Measurements from ENCODE around the gene MRPL48. TPM values are rescaled to one million over a fixed set of nuclear protein-coding genes. Genes with fewer than 3 reads are reported as not detected.

Gene MRPL48
- total RNA-seq, 4 donors from 2014 or later, result 15.2 to 26.4 (median 21.0) TPM

DNA sequence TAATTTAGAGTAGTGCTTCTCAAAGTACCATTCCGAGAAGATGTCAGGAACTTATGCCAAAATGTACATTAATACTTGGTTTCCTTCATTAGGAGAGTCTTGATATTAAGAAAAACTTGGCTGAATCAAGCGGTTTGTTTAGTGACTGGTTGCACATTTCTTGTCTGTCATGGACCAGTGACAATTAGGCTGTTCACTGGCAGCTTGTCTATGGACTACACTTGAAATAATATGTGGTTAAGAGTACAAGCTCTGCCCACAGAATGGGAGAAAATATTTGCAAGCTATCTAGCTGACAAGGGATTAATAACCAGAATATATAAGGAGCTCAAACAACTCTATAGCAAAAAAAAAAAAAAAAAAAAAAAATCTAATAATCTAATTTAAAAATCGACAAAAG, 64.4 kb downstream of the MRPL48 start:
- intact Hi-C loops (cut with DNase I; ENCODE audit: low total_unique reads), result no loop called here
- no peak overlapping the region for H3K4me3 ChIP-seq (ENCODE audit: low read depth, poor library complexity, severe bottlenecking)
- no peak for TF ChIP-seq POLR2A (IDR thresholded peaks at IDR 0.05)
- TF ChIP-seq, protein P1, sequence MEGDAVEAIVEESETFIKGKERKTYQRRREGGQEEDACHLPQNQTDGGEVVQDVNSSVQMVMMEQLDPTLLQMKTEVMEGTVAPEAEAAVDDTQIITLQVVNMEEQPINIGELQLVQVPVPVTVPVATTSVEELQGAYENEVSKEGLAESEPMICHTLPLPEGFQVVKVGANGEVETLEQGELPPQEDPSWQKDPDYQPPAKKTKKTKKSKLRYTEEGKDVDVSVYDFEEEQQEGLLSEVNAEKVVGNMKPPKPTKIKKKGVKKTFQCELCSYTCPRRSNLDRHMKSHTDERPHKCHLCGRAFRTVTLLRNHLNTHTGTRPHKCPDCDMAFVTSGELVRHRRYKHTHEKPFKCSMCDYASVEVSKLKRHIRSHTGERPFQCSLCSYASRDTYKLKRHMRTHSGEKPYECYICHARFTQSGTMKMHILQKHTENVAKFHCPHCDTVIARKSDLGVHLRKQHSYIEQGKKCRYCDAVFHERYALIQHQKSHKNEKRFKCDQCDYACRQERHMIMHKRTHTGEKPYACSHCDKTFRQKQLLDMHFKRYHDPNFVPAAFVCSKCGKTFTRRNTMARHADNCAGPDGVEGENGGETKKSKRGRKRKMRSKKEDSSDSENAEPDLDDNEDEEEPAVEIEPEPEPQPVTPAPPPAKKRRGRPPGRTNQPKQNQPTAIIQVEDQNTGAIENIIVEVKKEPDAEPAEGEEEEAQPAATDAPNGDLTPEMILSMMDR (IDR thresholded peaks at IDR 0.05), result no peak
- 81 to 82% methylated on average over 3 of the region's 3 CpGs for WGBS, 2 donors
- no peak for DNase-seq (ENCODE audit: low spot score in 2 of 2)

DNA sequence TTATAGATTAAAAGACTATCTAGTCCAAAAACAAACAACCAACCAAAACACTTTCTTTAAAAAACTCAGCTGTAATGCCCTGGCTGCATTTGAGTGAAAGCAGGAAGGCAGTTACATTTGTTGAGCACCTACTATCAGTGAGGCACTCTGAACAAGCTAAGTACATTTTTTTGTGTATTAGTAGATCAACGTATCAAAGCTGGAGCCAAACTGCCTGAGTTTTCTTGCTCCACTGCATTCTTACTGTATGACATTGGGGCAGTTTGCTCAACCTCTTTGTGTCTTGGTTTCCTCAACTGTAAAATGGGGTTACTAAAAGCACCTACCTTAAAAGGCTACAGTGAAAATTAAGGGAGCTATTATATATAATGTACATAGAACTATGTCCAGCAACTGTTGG, 67.0 kb downstream of the MRPL48 start:
- no peak for DNase-seq (ENCODE audit: low spot score in 2 of 2)
- H3K4me3 ChIP-seq (ENCODE audit: low read depth, poor library complexity, severe bottlenecking), result no peak overlapping the region
- TF ChIP-seq, protein P1 (IDR thresholded peaks at IDR 0.05), result no peak
- TF ChIP-seq POLR2A (IDR thresholded peaks at IDR 0.05), result no peak
- intact Hi-C loops (cut with DNase I; ENCODE audit: low total_unique reads), result no loop called here
- WGBS, 2 donors, result 71 to 80% methylated on average over 1 of the region's 1 CpG

DNA sequence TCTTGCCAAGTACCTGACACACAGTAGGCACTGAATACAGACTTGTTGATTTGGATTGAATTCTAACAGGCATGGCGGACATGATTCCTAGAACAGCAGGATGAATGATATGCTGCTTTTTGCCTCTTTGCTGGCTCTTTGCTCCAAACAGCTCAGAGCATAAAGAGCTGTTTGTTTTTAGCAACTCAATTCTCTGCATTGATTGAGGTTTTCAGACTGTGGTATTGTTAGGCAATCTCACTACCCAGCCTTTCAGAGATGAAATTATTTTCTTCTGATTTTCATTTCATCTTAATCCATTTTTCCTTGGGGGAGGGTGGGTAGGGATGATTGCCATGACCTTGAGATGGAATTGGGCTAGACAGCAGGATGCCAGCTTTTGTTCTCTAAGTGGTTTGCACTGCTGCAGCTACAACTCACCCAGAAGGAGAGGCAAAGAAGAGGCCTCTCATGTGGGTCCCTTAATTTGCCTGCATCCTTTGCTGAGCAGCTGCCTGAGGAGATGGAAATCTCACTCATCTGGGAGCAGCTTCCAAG, 68.4 kb downstream of the MRPL48 start:
- 78 to 88% methylated on average over 1 of the region's 1 CpG for WGBS, 2 donors
- intact Hi-C loops (cut with DNase I; ENCODE audit: low total_unique reads), result no loop called here
- DNase-seq (ENCODE audit: low spot score in 2 of 2), result no peak
- H3K4me3 ChIP-seq (ENCODE audit: low read depth, poor library complexity, severe bottlenecking), result no peak overlapping the region
- TF ChIP-seq, protein P1 (IDR thresholded peaks at IDR 0.05), result no peak
- no peak for TF ChIP-seq POLR2A (IDR thresholded peaks at IDR 0.05)

DNA sequence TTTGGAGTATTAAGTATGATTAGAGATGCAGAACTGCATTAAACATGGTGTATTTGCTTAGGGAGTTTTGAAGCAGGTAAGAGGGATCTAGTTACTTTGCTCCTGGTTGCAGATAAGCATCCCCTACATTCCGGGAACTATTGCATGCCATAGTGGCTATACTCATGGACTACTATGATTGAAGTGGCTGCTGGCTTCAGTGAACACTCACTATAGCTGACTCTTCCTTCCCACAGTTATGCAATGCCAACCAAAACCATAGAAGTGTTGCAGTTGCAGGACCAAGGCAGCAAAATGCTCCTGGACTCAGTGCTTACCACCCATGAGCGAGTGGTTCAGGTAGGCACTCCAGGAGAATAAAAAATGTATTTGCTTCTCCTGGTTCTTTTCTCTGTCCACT, 72.0 kb downstream of the MRPL48 start:
- TF ChIP-seq, protein P1 (IDR thresholded peaks at IDR 0.05), result no peak
- no peak for TF ChIP-seq POLR2A (IDR thresholded peaks at IDR 0.05)
- no peak overlapping the region for H3K4me3 ChIP-seq (ENCODE audit: low read depth, poor library complexity, severe bottlenecking)
- intact Hi-C loops (cut with DNase I; ENCODE audit: low total_unique reads), result no loop called here
- 96 to 100% methylated on average over 2 of the region's 2 CpGs for WGBS, 2 donors
- DNase-seq (ENCODE audit: low spot score in 2 of 2), result no peak

DNA sequence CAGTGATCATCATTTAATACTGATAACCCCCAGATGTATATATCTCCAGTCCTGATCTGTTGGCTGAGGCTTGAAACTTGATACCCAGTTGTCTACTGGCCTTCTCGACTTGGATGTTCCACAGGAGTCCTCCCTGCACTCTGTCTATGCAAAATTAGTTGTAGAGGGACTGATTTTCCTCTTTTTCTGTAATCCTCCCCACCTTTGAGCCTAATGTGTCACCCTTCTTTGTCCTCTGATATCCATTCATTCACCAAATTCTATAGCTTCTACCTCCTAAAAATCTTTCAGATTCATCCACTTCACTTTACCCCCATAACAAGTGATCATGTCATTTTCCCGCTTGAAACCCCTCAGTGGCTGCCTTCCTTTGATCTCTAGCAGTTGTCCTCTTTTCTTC, 72.5 kb downstream of the MRPL48 start:
- TF ChIP-seq, protein P1 (IDR thresholded peaks at IDR 0.05), result no peak
- no peak for TF ChIP-seq POLR2A (IDR thresholded peaks at IDR 0.05)
- intact Hi-C loops (cut with DNase I; ENCODE audit: low total_unique reads), result no loop called here
- 78 to 86% methylated on average over 2 of the region's 2 CpGs for WGBS, 2 donors
- no peak overlapping the region for H3K4me3 ChIP-seq (ENCODE audit: low read depth, poor library complexity, severe bottlenecking)
- no peak for DNase-seq (ENCODE audit: low spot score in 2 of 2)

DNA sequence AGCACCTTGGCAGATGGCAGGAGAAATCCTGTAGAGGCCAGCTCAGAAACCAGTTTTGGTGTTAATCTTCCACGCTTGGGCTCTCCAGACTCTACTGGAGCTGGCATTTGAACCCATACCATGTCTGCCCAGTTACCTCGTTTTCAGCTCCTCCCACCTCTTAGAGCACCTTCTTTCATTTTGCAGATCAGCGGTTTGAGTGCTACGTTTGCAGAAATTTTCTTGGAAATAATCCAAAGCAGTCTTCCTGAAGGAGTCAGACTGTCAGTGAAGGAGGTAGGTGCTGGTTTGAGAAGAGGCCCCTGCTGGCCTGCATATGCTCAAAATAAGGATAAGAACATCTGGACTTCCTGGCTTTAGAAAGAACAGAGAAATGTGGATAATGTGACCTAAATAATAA, 75.3 kb downstream of the MRPL48 start:
- no peak overlapping the region for H3K4me3 ChIP-seq (ENCODE audit: low read depth, poor library complexity, severe bottlenecking)
- intact Hi-C loops (cut with DNase I; ENCODE audit: low total_unique reads), result no loop called here
- 67 to 74% methylated on average over 4 of the region's 4 CpGs for WGBS, 2 donors
- DNase-seq (ENCODE audit: low spot score in 2 of 2), result no peak
- TF ChIP-seq, protein P1 (IDR thresholded peaks at IDR 0.05), result no peak
- TF ChIP-seq POLR2A (IDR thresholded peaks at IDR 0.05), result no peak

Measured in lower leg skin (tissue), 4 donors.